NT2/D1 (cell line): ENCODE measurements around the gene GNAL.

Experiments
- DNase-seq: peaks from one replicate; pipeline ENCODE4 v3.0.0-alpha.2; 2011; ENCODE audit warnings: low read depth, low spot score
- H3K27me3 ChIP-seq: 2 replicates; pipeline ENCODE4 v1.6.0; 2011; ENCODE audit warnings: mild to moderate bottlenecking; ENCODE audit not compliant: insufficient read length, insufficient read depth
- H3K36me3 ChIP-seq: 2 replicates; pipeline ENCODE4 v1.6.1; 2011; ENCODE audit warnings: mild to moderate bottlenecking, low read length, mixed read lengths; ENCODE audit not compliant: insufficient read depth, insufficient read length
- H3K4me1 ChIP-seq: 2 replicates; pipeline ENCODE4 v1.5.1; 2011; ENCODE audit not compliant: insufficient read depth, insufficient read length
- H3K4me3 ChIP-seq: 2 replicates; pipeline ENCODE4 v1.5.1; 2011; ENCODE audit warnings: low read depth; ENCODE audit not compliant: insufficient read length
- H3K9ac ChIP-seq: 2 replicates; pipeline ENCODE4 v1.6.0; 2011; ENCODE audit warnings: low read depth; ENCODE audit not compliant: insufficient read length
- H3K9me3 ChIP-seq: 2 replicates; pipeline ENCODE4 v1.5.1; 2011; ENCODE audit warnings: mild to moderate bottlenecking, low read length; ENCODE audit not compliant: insufficient read depth
- SUZ12 ChIP-seq: IDR thresholded peaks from 2 replicates; pipeline ENCODE4 v1.6.1; 2011; ENCODE audit not compliant: insufficient read length, insufficient read depth; ENCODE audit errors: extremely low read depth
- YY1 ChIP-seq: IDR thresholded peaks from 2 replicates; pipeline ENCODE4 v1.6.1; 2011; ENCODE audit not compliant: insufficient read length, insufficient read depth
- ZNF274 ChIP-seq: IDR thresholded peaks from 2 replicates; pipeline ENCODE4 v1.6.1; 2011; ENCODE audit warnings: mild to moderate bottlenecking, low read depth, low read length

GNAL gene

DNA sequence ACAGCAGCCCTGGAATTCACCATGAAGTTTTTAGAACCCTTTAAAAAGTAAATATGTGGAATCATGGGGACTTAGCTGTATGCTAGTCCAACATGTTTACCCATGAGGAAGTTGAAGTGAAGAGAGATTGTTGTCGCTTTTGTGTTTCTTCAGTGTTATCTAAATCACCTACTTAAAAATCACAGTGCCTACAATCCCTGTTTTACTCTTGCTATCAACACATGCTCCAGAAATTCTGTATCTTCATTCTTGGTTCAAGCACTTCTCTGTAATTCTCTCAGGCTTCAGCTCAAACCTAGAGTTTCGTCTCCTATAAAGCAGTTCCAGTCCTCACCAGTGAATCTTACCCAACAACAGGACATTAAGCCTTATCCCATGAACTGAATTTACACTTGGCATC is 131.6 kb downstream of the GNAL start:
- TF ChIP-seq SUZ12 (no peak), YY1 (no peak), ZNF274 (no peak)
- Histone ChIP-seq H3K27me3 (no peaks in the 10 kb centered on the region), H3K4me3 (no peak overlapping the region), H3K9ac (no peak overlapping the region), H3K4me1 (peaks cover 3% of the 10 kb centered on the region), H3K36me3 (no peaks in the 10 kb centered on the region), H3K9me3 (no peaks in the 10 kb centered on the region)
- DNase-seq, result no peak

DNA sequence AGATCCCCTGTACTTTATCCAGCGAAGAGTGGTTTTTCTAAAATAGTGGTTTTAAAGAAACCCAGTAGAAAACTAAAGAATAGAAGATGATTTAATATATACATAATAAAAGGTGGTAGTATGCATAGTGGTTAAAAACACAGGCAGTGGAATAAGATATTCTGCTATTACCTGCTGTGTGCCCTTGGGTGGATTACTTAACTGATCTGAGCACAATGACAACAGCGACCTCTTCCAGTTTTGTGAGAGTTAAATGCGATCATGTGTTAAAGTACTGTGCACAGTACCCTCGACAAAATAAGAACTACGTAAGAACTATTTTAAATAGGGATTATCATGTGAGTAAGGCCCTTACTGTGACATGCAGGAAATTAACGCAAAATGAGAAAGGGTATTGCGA is 132.1 kb downstream of the GNAL start:
- no peak for DNase-seq
- Histone ChIP-seq H3K4me1 (peaks cover 3% of the 10 kb centered on the region), H3K9ac (no peak overlapping the region), H3K27me3 (no peaks in the 10 kb centered on the region), H3K4me3 (no peak overlapping the region), H3K9me3 (no peaks in the 10 kb centered on the region), H3K36me3 (no peaks in the 10 kb centered on the region)
- TF ChIP-seq SUZ12 (no peak), ZNF274 (no peak), YY1 (no peak)

DNA sequence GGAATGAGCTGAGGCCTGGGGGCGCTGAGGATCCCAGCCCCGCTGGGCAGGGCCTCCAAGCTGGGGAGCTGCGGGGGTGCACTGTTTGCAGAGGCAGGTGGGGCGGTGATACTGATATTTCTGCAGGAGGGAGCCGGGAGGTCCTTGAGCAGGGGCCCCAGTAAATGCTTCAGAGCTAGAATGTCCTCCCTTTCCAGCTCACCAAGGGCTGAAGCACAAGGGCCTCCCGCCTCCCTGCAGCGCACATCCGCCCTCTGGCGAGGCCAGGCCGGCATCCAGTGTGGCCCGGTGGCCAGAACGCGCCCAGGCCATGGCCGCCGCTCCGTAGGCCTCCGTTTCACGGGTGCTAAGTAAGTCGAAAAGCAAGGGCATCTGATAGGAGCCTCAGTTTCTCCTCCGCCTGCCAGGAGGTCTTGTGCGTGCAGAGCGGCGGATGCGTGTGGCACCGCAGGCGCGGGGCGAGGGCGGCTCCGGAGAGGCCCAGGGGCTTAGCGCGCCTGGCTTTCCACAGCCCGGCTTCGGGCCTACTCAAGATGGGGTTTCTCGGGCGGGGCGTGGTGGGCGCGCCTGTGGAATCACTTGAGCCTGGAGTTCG is 132.7 kb downstream of the GNAL start:
- no peak overlapping the region for H3K9ac ChIP-seq
- no peaks in the 10 kb centered on the region for H3K36me3 ChIP-seq
- no peak overlapping the region for H3K4me3 ChIP-seq
- no peaks in the 10 kb centered on the region for H3K9me3 ChIP-seq
- H3K27me3 ChIP-seq, result no peaks in the 10 kb centered on the region
- no peak for DNase-seq
- peaks cover 8% of the 10 kb centered on the region for H3K4me1 ChIP-seq
- TF ChIP-seq YY1 (no peak), SUZ12 (no peak), ZNF274 (no peak)

DNA sequence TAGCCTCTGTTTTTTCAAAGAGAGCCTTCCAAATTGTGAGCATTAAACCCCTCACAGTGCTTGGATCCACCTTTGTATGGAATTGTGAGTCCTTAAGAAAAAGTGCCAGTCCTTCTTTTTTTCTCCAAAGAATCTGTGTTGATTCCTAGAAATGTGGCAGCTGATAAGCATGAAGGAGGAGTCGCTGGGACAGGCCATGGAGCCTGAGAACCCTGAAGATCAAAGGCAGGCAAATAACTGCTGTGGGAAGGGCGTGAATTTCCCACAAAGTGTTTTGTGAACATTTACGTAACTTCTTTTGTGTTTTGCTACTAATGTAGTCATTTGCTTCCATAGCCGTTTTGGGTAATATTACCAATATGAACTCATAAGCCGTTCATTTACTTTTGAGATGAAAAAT is 134.5 kb downstream of the GNAL start:
- H3K4me1 ChIP-seq, result peaks cover 8% of the 10 kb centered on the region
- H3K9ac ChIP-seq, result no peak overlapping the region
- H3K36me3 ChIP-seq, result no peaks in the 10 kb centered on the region
- no peaks in the 10 kb centered on the region for H3K9me3 ChIP-seq
- no peak for DNase-seq
- no peak for TF ChIP-seq SUZ12
- no peak for TF ChIP-seq ZNF274
- no peak for TF ChIP-seq YY1
- no peak overlapping the region for H3K4me3 ChIP-seq
- H3K27me3 ChIP-seq, result no peaks in the 10 kb centered on the region

DNA sequence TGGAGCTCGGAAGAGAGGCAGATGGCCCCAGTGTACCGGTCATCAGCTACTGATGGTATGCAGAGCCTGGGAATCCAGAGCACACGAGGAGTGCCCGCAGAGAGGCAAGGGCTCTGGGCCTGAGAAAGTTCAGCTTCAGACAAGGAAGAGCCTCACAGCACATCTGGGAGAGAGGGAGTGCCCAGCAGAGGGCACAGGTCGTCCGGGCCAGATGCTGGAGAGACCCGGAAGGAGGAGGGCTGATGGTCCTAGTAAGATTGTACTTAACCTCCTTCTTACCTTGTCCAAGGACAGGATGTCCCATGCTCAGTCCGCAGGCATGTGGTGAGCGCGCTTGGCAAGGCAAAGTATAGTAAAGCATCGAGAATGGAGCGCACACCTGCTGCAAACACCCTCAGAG is 137.8 kb downstream of the GNAL start:
- H3K9ac ChIP-seq, result no peak overlapping the region
- H3K36me3 ChIP-seq, result no peaks in the 10 kb centered on the region
- no peak for DNase-seq
- H3K4me1 ChIP-seq, result peaks cover 10% of the 10 kb centered on the region
- H3K9me3 ChIP-seq, result no peaks in the 10 kb centered on the region
- TF ChIP-seq ZNF274, result no peak
- no peak for TF ChIP-seq YY1
- no peak for TF ChIP-seq SUZ12
- no peaks in the 10 kb centered on the region for H3K27me3 ChIP-seq
- no peak overlapping the region for H3K4me3 ChIP-seq

DNA sequence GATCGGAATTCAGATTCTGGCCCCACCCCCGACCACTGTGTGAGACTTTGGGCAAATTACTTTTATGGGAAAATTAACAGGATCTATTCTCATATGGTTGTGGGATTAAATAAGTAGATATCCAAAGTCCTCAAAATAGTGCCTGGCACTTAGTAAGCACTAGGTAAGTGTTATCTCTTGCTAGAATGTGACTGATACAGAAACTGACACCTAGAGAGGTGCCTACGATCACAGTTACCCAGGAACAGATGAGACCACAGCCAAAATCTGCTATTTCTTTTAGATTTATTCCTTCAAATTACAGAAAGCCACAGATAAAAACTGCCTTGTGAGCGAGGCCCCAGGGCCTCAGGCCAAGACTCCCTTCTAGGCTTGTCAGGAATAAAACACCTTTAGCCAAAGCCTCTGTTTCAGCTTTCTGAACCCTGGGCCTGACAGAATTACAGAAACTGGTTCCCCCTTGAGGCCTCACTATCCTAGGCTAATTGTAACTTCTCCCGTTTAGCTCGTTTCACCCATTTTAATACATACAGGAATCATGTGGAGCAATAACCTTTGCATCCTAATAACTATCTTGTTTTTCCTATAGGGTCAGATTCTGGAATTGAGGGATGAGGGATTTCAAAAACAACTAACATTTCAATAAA is 139.8 kb downstream of the GNAL start:
- no peak for DNase-seq
- Histone ChIP-seq H3K4me3 (no peak overlapping the region), H3K36me3 (no peaks in the 10 kb centered on the region), H3K9ac (peak overlapping the region; percentile 50), H3K27me3 (no peaks in the 10 kb centered on the region), H3K9me3 (no peaks in the 10 kb centered on the region), H3K4me1 (peaks cover 14% of the 10 kb centered on the region)
- TF ChIP-seq SUZ12 (no peak), YY1 (no peak), ZNF274 (no peak)

DNA sequence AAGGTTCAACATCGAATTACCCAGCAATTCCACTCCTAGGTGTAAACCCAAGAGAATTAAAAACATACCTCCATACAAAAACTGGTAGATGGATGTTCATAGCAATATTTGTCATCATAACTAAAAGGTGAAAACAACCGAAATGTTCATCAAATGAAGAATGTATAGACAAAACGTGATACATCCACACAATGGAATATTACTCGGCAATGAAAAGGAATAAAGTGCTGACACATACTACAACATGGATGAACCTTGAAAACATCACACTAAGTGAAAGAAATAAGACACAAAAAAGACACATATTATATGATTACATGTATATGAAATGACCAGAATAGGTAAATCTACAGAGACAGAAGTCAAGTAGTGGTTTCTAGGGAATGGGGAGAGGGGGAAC is 141.5 kb downstream of the GNAL start:
- H3K4me1 ChIP-seq, result peaks cover 14% of the 10 kb centered on the region
- TF ChIP-seq ZNF274 (no peak), SUZ12 (no peak), YY1 (no peak)
- no peak overlapping the region for H3K9ac ChIP-seq
- no peaks in the 10 kb centered on the region for H3K36me3 ChIP-seq
- no peak for DNase-seq
- no peaks in the 10 kb centered on the region for H3K9me3 ChIP-seq
- H3K27me3 ChIP-seq, result no peaks in the 10 kb centered on the region
- H3K4me3 ChIP-seq, result no peak overlapping the region

DNA sequence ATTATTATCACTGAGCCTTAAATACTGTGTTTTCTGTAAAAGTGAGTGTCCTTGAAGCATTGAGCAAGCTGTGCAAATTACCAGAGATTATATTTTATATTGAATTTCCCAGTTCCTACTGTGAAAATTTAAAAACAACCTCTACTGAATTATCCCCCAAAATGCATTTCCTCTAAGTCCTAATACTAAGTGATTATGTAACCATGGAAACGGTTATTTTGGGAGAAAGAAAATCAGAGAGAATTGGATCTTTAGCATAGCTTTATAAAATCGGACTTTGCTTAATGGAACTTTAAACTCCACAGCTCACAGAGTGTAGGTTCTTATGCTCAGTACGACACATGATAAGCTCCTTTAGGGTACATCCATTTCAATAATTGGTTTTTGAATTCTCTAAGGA is 142.9 kb downstream of the GNAL start:
- H3K36me3 ChIP-seq, result no peaks in the 10 kb centered on the region
- no peak for TF ChIP-seq YY1
- no peak for TF ChIP-seq SUZ12
- no peak for TF ChIP-seq ZNF274
- H3K9me3 ChIP-seq, result no peaks in the 10 kb centered on the region
- no peak overlapping the region for H3K9ac ChIP-seq
- H3K4me3 ChIP-seq, result no peak overlapping the region
- no peak for DNase-seq
- peaks cover 9% of the 10 kb centered on the region for H3K4me1 ChIP-seq
- no peaks in the 10 kb centered on the region for H3K27me3 ChIP-seq
